Cardiac fibroblast (primary cell): ENCODE measurements around the gene LBHD2.
"Not testable (repeated sequence)": the region's sequence is repeated elsewhere in the genome, so short reads cannot be mapped to it uniquely, and the experiment has no call there.

Experiments
- DNase-seq, 2 donors: peaks; one replicate each; pipeline versions ENCODE4 v3.0.0 to v3.0.0-alpha.2; 2010; ENCODE audit warnings: low read depth in 2 of 2
- H3K4me3 ChIP-seq, 2 donors: replicated peaks in 1 of 2; 1 replicate in 1 of 2; 2 replicates in 1 of 2; pipeline ENCODE4 v1.5.1; 2011; ENCODE audit warnings: low read depth in 2 of 2, low read length in 2 of 2, mild to moderate bottlenecking in 2 of 2, moderate library complexity in 1 of 2
- CTCF ChIP-seq: IDR thresholded peaks from one replicate; pipeline ENCODE4 v1.5.1; 2011; ENCODE audit warnings: low read depth, mild to moderate bottlenecking, low read length, inconsistent platforms

The LBHD2 gene

GRCh38 chr14:103084021-103084919 is at the start of gene LBHD2:
Gene LBHD2, plus strand, starts transcription at chr14:103084210. Its CDS starts 1,803 bp downstream, at chr14:103086013.
- no peak for DNase-seq
- no peak for TF ChIP-seq CTCF
- H3K4me3 ChIP-seq = no peak within 1 kb of the TSS

- TF ChIP-seq CTCF = no peak
- DNase-seq = no peak
Observed at GRCh38 chr14:103041464-103041863, 42.5 kb upstream of the LBHD2 start.

GRCh38 chr14:103043257-103044015 is 40.6 kb upstream of the LBHD2 start:
- TF ChIP-seq CTCF = no peak
- no peak for DNase-seq
- no peak overlapping the region for H3K4me3 ChIP-seq

More at GRCh38 chr14:103041464-103041863, 42.5 kb upstream of the LBHD2 start:
- H3K4me3 ChIP-seq = no peak overlapping the region

GRCh38 chr14:103045371-103045869 is 38.6 kb upstream of the LBHD2 start:
- DNase-seq = no peak
- no peak overlapping the region for H3K4me3 ChIP-seq
- no peak for TF ChIP-seq CTCF

GRCh38 chr14:103047453-103047852 is 36.6 kb upstream of the LBHD2 start:
- DNase-seq, H3K4me3 ChIP-seq: not testable (repeated sequence)

GRCh38 chr14:103050935-103051334 is 33.1 kb upstream of the LBHD2 start:
- TF ChIP-seq CTCF = no peak
- DNase-seq = no peak
- H3K4me3 ChIP-seq = no peak overlapping the region

- TF ChIP-seq CTCF = no peak
- no peak for DNase-seq
- no peak overlapping the region for H3K4me3 ChIP-seq
Observed at GRCh38 chr14:103052407-103052806, 31.6 kb upstream of the LBHD2 start.
